HG03442 (cell line): ENCODE data around the gene PLXNC1.

ENCODE experiments used
- ATAC-seq: cut with Tn5 transposase; IDR thresholded peaks from one replicate; pipeline ENCODE4 v1.9.1; 2021; ENCODE audit warnings: mild to moderate bottlenecking, moderate library complexity; ENCODE audit not compliant: unreplicated experiment

The PLXNC1 gene

GRCh38 chr12:94263011-94263811 is 114.8 kb downstream of the PLXNC1 start:
- peak; percentile 32 for ATAC-seq

DNA sequence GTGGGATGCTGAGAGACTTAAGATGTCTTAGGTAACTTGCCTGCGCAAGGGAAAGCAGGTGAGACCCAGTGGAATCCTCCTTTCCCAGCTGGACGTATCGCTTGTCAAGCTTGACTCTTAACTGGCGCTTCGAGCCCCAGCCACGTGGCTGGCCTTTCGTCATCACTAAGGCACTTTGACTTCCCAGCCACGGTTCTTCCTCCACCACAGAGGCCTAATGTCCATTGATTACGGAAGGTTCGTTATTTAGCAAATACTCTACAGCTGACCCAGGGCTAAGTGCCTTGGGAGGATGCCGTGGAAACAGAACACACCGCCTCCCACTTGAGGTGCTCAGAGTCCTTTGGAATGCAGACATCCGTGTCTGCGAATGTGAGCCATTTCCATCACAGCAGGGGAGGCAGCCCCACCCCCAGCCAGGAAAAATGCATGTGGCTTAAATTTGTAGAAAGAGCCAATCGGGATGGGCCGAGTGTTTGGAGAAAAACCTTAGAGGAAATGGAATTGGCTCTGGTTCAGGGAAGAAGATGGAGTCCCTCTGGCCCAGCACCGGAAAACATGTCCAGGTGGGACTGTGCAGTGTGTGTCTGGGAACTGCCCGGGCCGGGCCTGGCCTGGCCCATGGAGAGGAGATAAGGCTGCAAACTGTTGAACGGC is 115.7 kb downstream of the PLXNC1 start:
- ATAC-seq, result no peak

- no peak for ATAC-seq
Measured at GRCh38 chr12:94264736-94265485, 116.5 kb downstream of the PLXNC1 start.

GRCh38 chr12:94265539-94265938 is 117.2 kb downstream of the PLXNC1 start:
- no peak for ATAC-seq

DNA sequence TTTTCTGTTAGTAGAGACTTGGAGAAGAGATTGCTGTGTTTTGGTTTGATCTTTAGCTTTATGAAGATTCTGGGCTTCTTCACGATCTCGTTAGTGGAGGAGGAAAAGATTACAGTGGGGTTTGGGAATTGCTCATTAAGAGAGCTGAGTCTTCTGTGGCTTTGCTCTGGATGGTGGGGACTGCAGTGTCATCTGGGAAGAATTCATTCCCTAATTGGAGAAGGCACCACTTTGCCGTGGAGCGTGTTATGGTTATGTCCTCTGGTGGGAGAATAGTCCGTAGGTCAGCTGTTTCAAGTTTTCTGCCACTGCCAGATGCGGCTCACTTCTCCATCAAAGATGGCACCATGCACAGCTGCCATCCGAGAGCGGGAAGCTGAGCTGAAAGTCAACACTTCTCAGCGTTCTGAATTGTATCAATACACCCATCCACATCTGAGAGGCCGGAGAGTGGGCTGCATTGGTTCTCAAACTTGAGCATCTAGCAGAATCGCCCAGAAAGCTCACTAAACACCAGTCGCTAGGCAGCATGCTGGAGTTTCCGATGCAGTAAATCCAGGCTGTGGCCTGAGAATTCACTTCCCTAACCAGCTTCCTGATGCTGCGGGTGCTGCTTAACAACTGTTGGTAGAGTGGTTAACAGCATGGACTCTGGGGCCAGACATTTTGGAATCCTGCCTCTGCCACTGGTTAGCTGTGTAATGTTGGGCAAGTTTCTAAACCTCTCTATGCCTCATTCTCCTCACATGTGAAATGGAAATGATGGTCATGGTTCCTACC is 117.8 kb downstream of the PLXNC1 start:
- no peak for ATAC-seq

DNA sequence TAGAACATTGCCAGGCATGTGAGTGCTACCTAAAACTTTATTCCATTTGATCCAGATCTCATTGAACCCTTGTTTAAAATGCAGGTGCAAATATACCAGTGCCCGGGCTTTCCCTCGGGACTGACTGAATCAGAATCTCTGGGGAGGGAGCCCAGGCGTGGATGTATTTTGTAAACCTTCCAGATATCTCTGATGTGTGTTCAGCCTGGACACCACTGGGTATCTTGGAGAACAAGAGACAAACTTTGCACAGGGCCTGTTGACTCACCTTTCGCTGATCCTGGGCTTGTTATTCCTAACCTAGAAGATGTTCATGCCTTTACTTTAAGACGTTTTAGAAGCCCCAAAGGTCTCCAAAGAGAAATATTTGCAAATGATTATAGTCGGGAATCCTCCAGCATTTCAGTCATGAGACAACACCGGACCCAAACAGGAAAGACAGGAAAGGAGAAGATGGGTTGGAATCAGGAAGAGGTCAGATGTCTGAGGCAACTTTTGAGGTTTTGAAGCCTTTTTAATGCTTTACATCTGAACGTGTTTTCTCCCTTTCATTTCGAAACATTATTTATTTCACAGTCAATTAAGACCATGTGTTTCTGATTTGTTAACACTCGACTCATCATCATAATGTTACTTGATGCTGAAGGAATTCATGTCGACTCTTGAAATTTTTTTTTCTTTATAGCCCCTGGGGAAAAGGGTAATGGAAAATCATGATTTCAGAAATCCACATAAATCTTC is 118.6 kb downstream of the PLXNC1 start:
- no peak for ATAC-seq

DNA sequence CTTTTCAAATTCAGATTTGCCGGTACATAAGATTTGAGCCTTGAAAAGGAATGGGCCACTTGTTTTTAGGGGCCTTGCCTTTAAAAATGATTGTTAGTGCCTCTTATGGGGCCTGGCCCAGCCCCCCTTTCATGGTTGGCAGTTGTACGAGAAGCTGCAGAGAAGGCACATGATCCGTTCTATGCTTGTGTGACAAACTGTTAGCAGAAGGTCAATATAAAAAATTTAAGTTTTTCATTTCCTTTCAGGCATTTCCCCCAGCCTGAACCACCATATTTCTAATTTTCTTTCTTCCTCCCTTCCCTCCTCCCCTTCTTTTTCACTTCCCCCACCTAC is 119.1 kb downstream of the PLXNC1 start:
- no peak for ATAC-seq

- no peak for ATAC-seq
Measured at GRCh38 chr12:94267921-94268471, 119.6 kb downstream of the PLXNC1 start.

DNA sequence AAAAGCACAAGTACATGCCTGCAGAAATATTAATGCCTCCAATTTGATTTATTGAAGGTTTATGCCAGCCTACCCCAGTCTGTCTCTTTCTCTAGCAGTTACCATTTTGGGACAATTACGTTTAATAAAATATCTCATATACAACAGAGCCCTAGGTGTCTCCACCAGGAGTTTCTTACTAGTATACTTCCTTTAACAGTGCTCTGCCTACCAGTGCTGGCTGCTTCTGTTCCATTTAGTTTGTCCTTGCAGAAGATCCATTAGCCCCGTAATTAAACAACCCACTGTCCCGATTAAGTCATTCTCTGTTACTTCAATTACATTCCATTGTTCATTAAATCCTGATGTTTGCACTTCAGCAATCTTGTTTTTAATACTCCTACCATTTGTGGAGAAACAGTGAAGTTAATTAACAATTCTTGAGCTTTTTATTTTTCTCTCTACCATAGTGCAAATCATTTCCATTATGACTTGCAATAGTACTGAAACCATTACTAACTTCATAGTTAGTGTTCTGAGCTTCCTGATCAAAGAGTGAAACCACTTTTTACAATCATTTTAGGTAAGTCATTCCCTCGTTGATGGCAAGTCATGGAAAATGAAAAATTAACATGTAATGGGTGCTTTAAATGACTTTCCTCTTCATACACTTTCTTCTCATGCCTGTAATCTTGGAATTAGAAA is 121.1 kb downstream of the PLXNC1 start:
- ATAC-seq, result no peak

- no peak for ATAC-seq
Measured at GRCh38 chr12:94271351-94271750, 123.0 kb downstream of the PLXNC1 start.

DNA sequence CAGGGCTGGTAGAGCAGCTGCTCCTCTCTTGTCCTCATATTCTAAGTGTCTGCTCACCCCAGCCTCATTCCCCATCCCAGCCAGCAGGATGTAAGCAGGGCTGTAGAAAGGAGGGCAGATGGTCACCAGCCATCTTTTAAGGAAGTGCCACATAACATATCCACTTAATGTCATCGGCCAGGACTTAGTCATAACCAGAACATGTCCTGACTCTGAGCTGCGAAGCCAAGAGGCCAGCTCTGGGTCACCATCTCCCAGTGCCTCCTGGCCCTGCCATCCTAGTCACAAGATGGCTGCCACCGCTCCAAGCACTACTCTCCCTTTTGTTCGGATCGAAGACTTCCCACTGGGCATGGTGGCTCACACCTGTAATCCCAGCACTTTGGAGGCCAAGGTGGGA is 123.9 kb downstream of the PLXNC1 start:
- ATAC-seq, result no peak

GRCh38 chr12:94273272-94273671 is 124.9 kb downstream of the PLXNC1 start:
- no peak for ATAC-seq

- no peak for ATAC-seq
Measured at GRCh38 chr12:94276725-94277124, 128.3 kb downstream of the PLXNC1 start.

DNA sequence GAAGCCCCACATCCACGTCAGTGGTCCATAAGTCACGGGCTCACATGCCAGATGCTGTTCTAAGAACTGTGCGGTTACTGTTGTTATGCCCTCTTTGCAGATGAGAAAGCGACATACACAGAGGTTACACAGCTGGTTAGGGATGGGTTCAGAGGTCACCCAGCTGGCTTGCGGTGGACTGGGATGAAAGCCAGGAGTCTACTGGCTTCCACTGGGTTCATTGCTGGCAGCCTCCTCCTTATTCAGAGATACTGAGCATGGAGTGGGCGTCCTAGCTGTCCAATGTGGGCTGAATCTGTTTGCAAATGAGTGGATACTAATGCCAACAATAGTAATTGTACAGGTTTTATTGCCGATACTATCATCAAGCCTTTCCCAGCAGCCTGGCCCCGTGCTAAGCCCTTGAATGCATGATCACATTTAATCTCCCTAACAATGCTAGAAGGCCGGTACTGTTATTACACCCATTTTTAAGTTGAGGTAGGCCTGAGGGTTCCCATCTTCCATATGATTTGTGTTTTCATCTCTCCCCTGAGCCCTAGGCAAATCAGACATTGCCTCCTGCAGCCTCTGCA is 129.1 kb downstream of the PLXNC1 start:
- ATAC-seq, result no peak

- ATAC-seq, result no peak
Measured at GRCh38 chr12:94280063-94280462, 131.7 kb downstream of the PLXNC1 start.

DNA sequence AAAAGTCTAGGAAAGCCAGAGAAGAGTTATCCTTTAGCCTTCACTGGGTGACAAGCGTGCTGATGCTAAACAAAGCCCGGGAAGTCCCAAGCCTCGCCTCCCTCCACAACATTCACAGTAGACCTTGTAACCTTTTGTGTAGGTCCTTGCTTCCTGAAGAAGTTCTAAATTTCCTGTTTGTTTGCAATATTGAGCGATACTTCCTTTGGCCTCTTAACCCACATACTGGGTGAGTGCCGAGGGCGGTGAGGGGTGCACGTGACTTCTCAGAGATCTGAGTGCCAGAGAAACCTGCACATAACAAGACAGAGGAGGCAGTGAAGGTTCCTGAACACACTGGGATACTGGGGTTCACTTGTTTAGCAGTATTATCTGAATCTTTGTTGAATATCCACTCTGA is 134.3 kb downstream of the PLXNC1 start:
- ATAC-seq, result peak; percentile 39

DNA sequence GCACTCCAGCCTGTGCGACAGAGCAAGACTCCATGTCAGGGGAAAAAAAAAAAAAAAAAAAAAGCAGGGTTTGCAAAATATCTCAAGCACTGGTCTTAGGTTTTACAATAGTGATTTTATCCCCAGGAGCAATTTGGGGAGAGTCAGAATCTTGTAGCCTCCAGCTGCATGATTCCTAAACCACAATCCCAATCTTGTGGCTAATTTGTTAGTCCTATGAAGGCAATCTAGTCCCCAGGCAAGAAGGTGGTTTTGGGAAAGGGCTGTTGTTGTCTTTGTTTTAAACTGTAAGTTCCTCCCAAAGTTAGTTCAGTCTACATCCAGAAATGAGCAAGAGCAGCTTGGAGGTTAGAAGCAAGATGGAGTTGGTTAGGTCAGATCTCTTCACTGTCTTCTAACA is 135.7 kb downstream of the PLXNC1 start:
- ATAC-seq, result no peak

DNA sequence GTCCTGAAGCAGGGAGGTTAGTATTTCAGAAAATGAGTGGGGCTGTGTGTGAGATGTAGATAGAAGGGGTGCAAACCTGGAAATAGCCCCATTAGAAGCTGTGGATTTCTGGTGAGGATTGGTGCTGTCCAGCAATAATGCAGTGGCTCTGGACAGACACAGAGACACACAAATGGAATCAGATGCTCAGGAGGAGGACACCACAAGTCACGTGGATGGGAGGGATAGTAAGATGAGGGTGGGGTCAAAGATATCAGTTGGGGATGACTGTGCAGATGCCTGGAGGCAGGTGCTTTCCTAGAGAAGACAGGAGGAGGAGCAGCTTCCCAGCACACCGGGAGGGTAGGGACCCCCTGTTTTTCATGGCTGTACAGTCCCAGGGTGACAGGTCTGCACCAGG is 136.5 kb downstream of the PLXNC1 start:
- no peak for ATAC-seq

GRCh38 chr12:94285943-94286582 is 137.7 kb downstream of the PLXNC1 start:
- ATAC-seq, result no peak
